Caco-2 (cell line): Measurements from ENCODE around the gene CGAS. TPM values are rescaled to one million over a fixed set of nuclear protein-coding genes. Genes with fewer than 3 reads are reported as not detected.

ENCODE experiments used
- BruUV-seq: library from RNA; stranded (reverse); fragments of 400-500 nt; replicated peaks from 2 replicates; lab custom pipeline; 2021; lab: Mats Ljungman, UMichigan
- CTCF ChIA-PET: fragments of 300-600 bp; sonication (Branson Sonifier 250); formaldehyde crosslinking; loops from one replicate; lab custom pipeline; 2022; ENCODE audit warnings: antibody characterized with exemption; lab: Charles Lee
- POLR2A ChIA-PET: fragments of 300-600 bp; sonication (Branson Sonifier 250); formaldehyde crosslinking; loops from one replicate; lab custom pipeline; 2022; ENCODE audit warnings: antibody characterized with exemption; lab: Charles Lee
- DNase-seq, 2 experiments: peaks; one replicate each; pipeline versions ENCODE4 v3.0.0 to v3.0.0-alpha.2; 2020 to 2022
- H3K27me3 ChIP-seq: replicated peaks from 2 replicates; pipeline ENCODE4 v1.6.0; 2011; ENCODE audit warnings: low read length; ENCODE audit not compliant: control insufficient read depth, insufficient read depth
- H3K36me3 ChIP-seq: 2 replicates; pipeline ENCODE4 v1.5.1; 2011; ENCODE audit warnings: low read length; ENCODE audit not compliant: control insufficient read depth, insufficient read depth
- H3K4me1 ChIP-seq: fragments of 250-450 bp; sonication (Bioruptor Pico); 2 replicates; pipeline ENCODE4 v1.5.1; 2020; ENCODE audit warnings: mild to moderate bottlenecking
- H3K4me3 ChIP-seq: 2 replicates; pipeline ENCODE4 v1.5.1; 2011; ENCODE audit warnings: low read depth, mild to moderate bottlenecking, control low read depth, low read length
- H3K9me3 ChIP-seq: fragments of 250-450 bp; sonication (Bioruptor Pico); 2 replicates; pipeline ENCODE4 v1.5.1; 2020; ENCODE audit warnings: mild to moderate bottlenecking, moderate library complexity
- H3K27ac Mint-ChIP-seq: one replicate; pipeline ENCODE4 v1.8.0; 2022; ENCODE audit warnings: mixed read lengths; ENCODE audit not compliant: unreplicated experiment
- H3K27me3 Mint-ChIP-seq: one replicate; pipeline ENCODE4 v1.8.0; 2022; ENCODE audit warnings: mixed read lengths; ENCODE audit not compliant: insufficient read depth, unreplicated experiment
- H3K36me3 Mint-ChIP-seq: one replicate; pipeline ENCODE4 v1.8.0; 2022; ENCODE audit warnings: mild to moderate bottlenecking, mixed read lengths; ENCODE audit not compliant: insufficient read depth, unreplicated experiment
- H3K4me1 Mint-ChIP-seq: one replicate; pipeline ENCODE4 v1.8.0; 2022; ENCODE audit warnings: low read depth, mixed read lengths; ENCODE audit not compliant: unreplicated experiment
- H3K4me3 Mint-ChIP-seq: one replicate; pipeline ENCODE4 v1.8.0; 2022; ENCODE audit warnings: mild to moderate bottlenecking, moderate library complexity, mixed read lengths; ENCODE audit not compliant: unreplicated experiment
- H3K9me3 Mint-ChIP-seq: one replicate; pipeline ENCODE4 v1.8.0; 2022; ENCODE audit warnings: mixed read lengths; ENCODE audit not compliant: unreplicated experiment
- intact Hi-C: fragments of 100-400 bp; cut with micrococcal nuclease; formaldehyde crosslinking; loops from one replicate; pipeline ENCODE4 v1.10.0; 2022; ENCODE audit not compliant: unreplicated experiment
- total RNA-seq: library from RNA; stranded (reverse); gene quantifications from 2 replicates; pipeline ENCODE4 v1.2.3, GENCODE V29; 2022
- TF ChIP-seq, protein P1 (sequence below), 2 experiments: fragments of 200-600 bp in 1 of 2; IDR thresholded peaks; 1 replicate in 1 of 2; 2 replicates in 1 of 2; pipeline versions ENCODE4 v1.5.1 to v1.8.0; 2011 to 2022; ENCODE audit warnings: antibody characterized with exemption in 1 of 2, control low read depth in 1 of 2, inconsistent platforms in 1 of 2, low read depth in 1 of 2, low read length in 1 of 2, mild to moderate bottlenecking in 1 of 2, moderate library complexity in 1 of 2; ENCODE audit not compliant: insufficient read depth in 1 of 2, severe bottlenecking in 1 of 2, unreplicated experiment in 1 of 2

Gene CGAS
- total RNA-seq, 1 experiment from 2014 or later = 23.8 TPM

- CTCF ChIA-PET = interaction anchor here (1.6 kb wide), 1 partner anchor 12 kb away, joined by 7 read pairs; no protein-coding TSS in a partner anchor
- intact Hi-C loops = no loop called here
These were observed 74.9 kb downstream of the CGAS start for GRCh38 chr6:73377225-73377624.

GRCh38 chr6:73375216-73375615 is 76.9 kb downstream of the CGAS start:
- DNase-seq = peak; percentile 62 to 63
- H3K27me3 Mint-ChIP-seq = no peaks in the 10 kb centered on the region
- intact Hi-C loops = loop anchor here (2.0 kb wide), 1 partner anchor 64 kb away; no protein-coding TSS in a partner anchor
- no peaks in the 10 kb centered on the region for H3K4me1 Mint-ChIP-seq
- no peaks in the 10 kb centered on the region for H3K9me3 Mint-ChIP-seq
- H3K4me3 Mint-ChIP-seq = no peak overlapping the region
- no peaks in the 10 kb centered on the region for H3K27me3 ChIP-seq
- POLR2A ChIA-PET = no interaction called here
- H3K36me3 Mint-ChIP-seq = no peaks in the 10 kb centered on the region
- no peaks in the 10 kb centered on the region for H3K36me3 ChIP-seq
- no TSS peak for BruUV-seq
- no peak overlapping the region for H3K4me3 ChIP-seq
- CTCF ChIA-PET = interaction anchor here (0.8 kb wide), 1 partner anchor 14 kb away, joined by 5 read pairs; no protein-coding TSS in a partner anchor
- TF ChIP-seq, protein P1, sequence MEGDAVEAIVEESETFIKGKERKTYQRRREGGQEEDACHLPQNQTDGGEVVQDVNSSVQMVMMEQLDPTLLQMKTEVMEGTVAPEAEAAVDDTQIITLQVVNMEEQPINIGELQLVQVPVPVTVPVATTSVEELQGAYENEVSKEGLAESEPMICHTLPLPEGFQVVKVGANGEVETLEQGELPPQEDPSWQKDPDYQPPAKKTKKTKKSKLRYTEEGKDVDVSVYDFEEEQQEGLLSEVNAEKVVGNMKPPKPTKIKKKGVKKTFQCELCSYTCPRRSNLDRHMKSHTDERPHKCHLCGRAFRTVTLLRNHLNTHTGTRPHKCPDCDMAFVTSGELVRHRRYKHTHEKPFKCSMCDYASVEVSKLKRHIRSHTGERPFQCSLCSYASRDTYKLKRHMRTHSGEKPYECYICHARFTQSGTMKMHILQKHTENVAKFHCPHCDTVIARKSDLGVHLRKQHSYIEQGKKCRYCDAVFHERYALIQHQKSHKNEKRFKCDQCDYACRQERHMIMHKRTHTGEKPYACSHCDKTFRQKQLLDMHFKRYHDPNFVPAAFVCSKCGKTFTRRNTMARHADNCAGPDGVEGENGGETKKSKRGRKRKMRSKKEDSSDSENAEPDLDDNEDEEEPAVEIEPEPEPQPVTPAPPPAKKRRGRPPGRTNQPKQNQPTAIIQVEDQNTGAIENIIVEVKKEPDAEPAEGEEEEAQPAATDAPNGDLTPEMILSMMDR (IDR thresholded peaks at IDR 0.05; ENCODE audit: insufficient read depth in 1 of 2, low read depth in 1 of 2, low read length in 1 of 2, severe bottlenecking in 1 of 2, unreplicated experiment in 1 of 2) = no peak
- no peak overlapping the region for H3K27ac Mint-ChIP-seq
- H3K4me1 ChIP-seq = peaks cover 8% of the 10 kb centered on the region
- H3K9me3 ChIP-seq = no peaks in the 10 kb centered on the region

More at GRCh38 chr6:73377225-73377624, 74.9 kb downstream of the CGAS start:
- Histone ChIP-seq H3K4me1 (peaks cover 8% of the 10 kb centered on the region), H3K4me3 (no peak overlapping the region), H3K27me3 (no peaks in the 10 kb centered on the region), H3K36me3 (no peaks in the 10 kb centered on the region), H3K9me3 (no peaks in the 10 kb centered on the region)
- BruUV-seq = no TSS peak
- TF ChIP-seq, protein P1 (IDR thresholded peaks at IDR 0.05; ENCODE audit: insufficient read depth in 1 of 2, low read depth in 1 of 2, low read length in 1 of 2, severe bottlenecking in 1 of 2, unreplicated experiment in 1 of 2) = no peak
- POLR2A ChIA-PET = no interaction called here
- no peaks in the 10 kb centered on the region for H3K36me3 Mint-ChIP-seq
- H3K4me3 Mint-ChIP-seq = no peak overlapping the region
- DNase-seq = no peak
- H3K4me1 Mint-ChIP-seq = no peaks in the 10 kb centered on the region
- no peaks in the 10 kb centered on the region for H3K27me3 Mint-ChIP-seq
- H3K9me3 Mint-ChIP-seq = no peaks in the 10 kb centered on the region
- no peak overlapping the region for H3K27ac Mint-ChIP-seq

Other genes starting within 250 kb of the CGAS start
- gene KHDC1L, start 226.8 kb downstream of the CGAS start, total RNA-seq = not detected in 2 replicates
- 8.1 and 8.6 TPM in 2 replicates for gene KHDC1, start 189.1 kb downstream of the CGAS start, total RNA-seq
- not detected in 2 replicates for gene DPPA5, start 98.0 kb downstream of the CGAS start, total RNA-seq
- gene KHDC3L, start 89.6 kb downstream of the CGAS start, total RNA-seq = not detected in 2 replicates
- gene OOEP, start 82.4 kb downstream of the CGAS start, total RNA-seq = not detected in 2 replicates
- not detected in 2 replicates for gene DDX43, start 57.5 kb downstream of the CGAS start, total RNA-seq
- 28.7 and 33.1 TPM in 2 replicates for gene MTO1, start 9.4 kb upstream of the CGAS start, total RNA-seq
- 9,246 and 9,491 TPM in 2 replicates for gene EEF1A1, start 68.7 kb upstream of the CGAS start, total RNA-seq
- 13.0 TPM in 2 replicates for gene SLC17A5, start 201.7 kb upstream of the CGAS start, total RNA-seq
- gene CD109, start 243.9 kb upstream of the CGAS start, total RNA-seq = 0.18 and 0.19 TPM in 2 replicates